Panc1 (cell line): Measurements from ENCODE around the gene FOXO4. TPM values are rescaled to one million over a fixed set of nuclear protein-coding genes. Genes with fewer than 3 reads are reported as not detected.

ENCODE experiments used
- ATAC-seq: fragments of 200-7000 bp; cut with Tn5 transposase; 2 replicates; pipeline ENCODE4 v1.9.1; 2020; ENCODE audit warnings: mild to moderate bottlenecking, moderate library complexity
- BruUV-seq: library from RNA; stranded (reverse); fragments of 400-500 nt; replicated peaks from 2 replicates; lab custom pipeline; 2021; lab: Mats Ljungman, UMichigan
- CTCF ChIA-PET: fragments of 300-600 bp; sonication (Branson Sonifier 250); formaldehyde crosslinking; loops from one replicate; lab custom pipeline; 2022; ENCODE audit warnings: antibody characterized with exemption; lab: Charles Lee
- POLR2A ChIA-PET: fragments of 300-600 bp; sonication (Branson Sonifier 250); formaldehyde crosslinking; loops from one replicate; lab custom pipeline; 2022; ENCODE audit warnings: antibody characterized with exemption; lab: Charles Lee
- DNase-seq: peaks from one replicate; pipeline ENCODE4 v3.0.0-alpha.2; 2010; ENCODE audit warnings: low read depth, low spot score
- H3K27ac ChIP-seq: 2 replicates; pipeline ENCODE4 v1.5.1; 2011; ENCODE audit warnings: mild to moderate bottlenecking, low read length, inconsistent platforms
- H3K27me3 ChIP-seq: fragments of 200-500 bp; sonication (Bioruptor generic); 2 replicates; pipeline ENCODE4 v1.6.0; 2014; ENCODE audit warnings: low read length, inconsistent platforms; ENCODE audit not compliant: control insufficient read depth, insufficient read depth
- H3K36me3 ChIP-seq: fragments of 200-500 bp; sonication (Bioruptor generic); 2 replicates; pipeline ENCODE4 v1.5.1; 2014; ENCODE audit warnings: inconsistent platforms, mild to moderate bottlenecking, low read length, moderate library complexity; ENCODE audit not compliant: control insufficient read depth, insufficient read depth
- H3K4me1 ChIP-seq: 2 replicates; pipeline ENCODE4 v1.5.1; 2011; ENCODE audit warnings: inconsistent platforms, mild to moderate bottlenecking, low read length, moderate library complexity; ENCODE audit not compliant: control insufficient read depth, insufficient read depth
- H3K4me3 ChIP-seq, 2 experiments: 2 replicates each; pipeline ENCODE4 v1.5.1; 2011 to 2012; ENCODE audit warnings: low read depth in 2 of 2, low read length in 2 of 2, mild to moderate bottlenecking in 2 of 2, inconsistent platforms in 1 of 2, moderate library complexity in 1 of 2
- H3K9me3 ChIP-seq: fragments of 200-500 bp; sonication (Bioruptor generic); 2 replicates; pipeline ENCODE4 v1.5.1; 2014; ENCODE audit warnings: low read depth, mild to moderate bottlenecking, inconsistent platforms, low read length, moderate library complexity; ENCODE audit not compliant: control insufficient read depth, insufficient read depth
- CTCF ChIP-seq: fragments of 450-650 bp; IDR thresholded peaks from 2 replicates; pipeline ENCODE4 v1.5.1; 2017; ENCODE audit warnings: mild to moderate bottlenecking
- POLR2AphosphoS5 ChIP-seq: IDR thresholded peaks from 2 replicates; pipeline ENCODE4 v1.6.1; 2012; ENCODE audit warnings: mild to moderate bottlenecking, low read depth, low read length, moderate library complexity
- REST ChIP-seq, 2 experiments: IDR thresholded peaks; 2 replicates each; pipeline ENCODE4 v1.6.1; 2011 to 2012; ENCODE audit warnings: low read depth in 2 of 2, control low read depth in 1 of 2, low read length in 1 of 2, mild to moderate bottlenecking in 1 of 2, moderate library complexity in 1 of 2; ENCODE audit not compliant: insufficient read depth in 1 of 2
- SIN3A ChIP-seq: IDR thresholded peaks from 2 replicates; pipeline ENCODE4 v1.6.1; 2012; ENCODE audit warnings: low read depth, mild to moderate bottlenecking, low read length, moderate library complexity, borderline replicate concordance; ENCODE audit not compliant: insufficient read depth
- TCF7L2 ChIP-seq: IDR thresholded peaks from 2 replicates; pipeline ENCODE4 v1.6.1; 2011; ENCODE audit warnings: mild to moderate bottlenecking, low read depth, low read length, inconsistent platforms
- in situ Hi-C: cut with HindIII; loops from 2 replicates; pipeline ENCODE4 v1.10.0; 2016; ENCODE audit warnings: low sequenced_read_pairs, low pct_unique_long_range_greater_than_20kb
- intact Hi-C: fragments of 100-400 bp; cut with micrococcal nuclease; formaldehyde crosslinking; loops from one replicate; pipeline ENCODE4 v1.10.0; 2022; ENCODE audit not compliant: unreplicated experiment
- total RNA-seq: library from RNA; stranded (reverse); gene quantifications from one replicate; pipeline ENCODE4 v1.2.1, GENCODE V29; 2021; ENCODE audit not compliant: unreplicated experiment

Gene FOXO4
- total RNA-seq, 1 experiment from 2014 or later: 2.9 TPM

- Histone ChIP-seq H3K36me3 (no peaks in the 10 kb centered on the region), H3K4me3 (peak within 1 kb of the TSS in 1 of 2 experiments; percentile 9; a peak in 2 of 4 replicates), H3K27me3 (no peaks in the 10 kb centered on the region), H3K27ac (no peak within 1 kb of the TSS), H3K4me1 (no peaks in the 10 kb centered on the region), H3K9me3 (no peaks in the 10 kb centered on the region)
- CTCF ChIA-PET: interaction anchor here (0.6 kb wide), 2 partner anchors 31 to 109 kb away, joined by 3 to 8 read pairs; partner anchors contain the start of gene ZMYM3
- DNase-seq: no peak
- intact Hi-C loops: no loop called here
- in situ Hi-C loops: no loop called here
- BruUV-seq: no TSS peak
- ATAC-seq: no peak; the same call in 1 of the 2 replicates
- TF ChIP-seq SIN3A: no peak
- no peak for TF ChIP-seq TCF7L2
- TF ChIP-seq CTCF: no peak
- TF ChIP-seq POLR2AphosphoS5: no peak
- TF ChIP-seq REST (IDR thresholded peaks at IDR 0.05; ENCODE audit: insufficient read depth in 1 of 2, low read depth in 2 of 2, low read length in 1 of 2): no peak
- POLR2A ChIA-PET: no interaction called here
Observed at GRCh38 chrX:71144651-71145050, 49.0 kb downstream of the FOXO4 start, which contains the start of gene NLGN3. TSS of gene NLGN3 (plus strand) at chrX:71144841. CDS start at chrX:71147750, 2,909 bp downstream.

GRCh38 chrX:71147496-71148277, 52.0 kb downstream of the FOXO4 start:
- ATAC-seq (no peak), DNase-seq (no peak)
- in situ Hi-C loops (no loop called here), intact Hi-C loops (no loop called here)
- Histone ChIP-seq H3K27me3 (no peaks in the 10 kb centered on the region), H3K27ac (no peak overlapping the region), H3K9me3 (no peaks in the 10 kb centered on the region), H3K4me1 (no peaks in the 10 kb centered on the region), H3K4me3 (no peak overlapping the region), H3K36me3 (no peaks in the 10 kb centered on the region)
- ChIA-PET CTCF (no interaction called here), POLR2A (no interaction called here)
- TF ChIP-seq SIN3A (no peak), CTCF (no peak), POLR2AphosphoS5 (no peak), TCF7L2 (no peak), REST (IDR thresholded peaks at IDR 0.05; ENCODE audit: insufficient read depth in 1 of 2, low read depth in 2 of 2, low read length in 1 of 2) (no peak)
- BruUV-seq: no TSS peak
